Thymus (tissue), 11 donors: ENCODE measurements around the gene GLS2. TPM values are rescaled to one million over a fixed set of nuclear protein-coding genes. Genes with fewer than 3 reads are reported as not detected.
A peak's percentile ranks its signal among the peaks of the same experiment; 100 is the strongest.
"Not testable (repeated sequence)": the region's sequence is repeated elsewhere in the genome, so short reads cannot be mapped to it uniquely, and the experiment has no call there.

Source experiments
- DNase-seq, 9 donors: peaks; one replicate each; pipeline ENCODE4 v3.0.0-alpha.2; 2013; ENCODE audit warnings: low spot score in 9 of 9, low read depth in 6 of 9, missing footprints in 1 of 9
- H3K27ac ChIP-seq, 2 donors: one replicate each; pipeline ENCODE4 v1.5.1; 2013; ENCODE audit warnings: control low read depth in 1 of 2, low read depth in 1 of 2, low read length in 1 of 2, mild to moderate bottlenecking in 1 of 2, moderate library complexity in 1 of 2
- H3K27me3 ChIP-seq, 2 donors: one replicate each; pipeline ENCODE4 v1.5.1; 2013; ENCODE audit warnings: low read length in 1 of 2; ENCODE audit not compliant: control insufficient read depth in 2 of 2, insufficient read depth in 1 of 2
- H3K36me3 ChIP-seq, 2 donors: one replicate each; pipeline ENCODE4 v1.5.1; 2013; ENCODE audit warnings: low read length in 1 of 2, mild to moderate bottlenecking in 1 of 2, moderate library complexity in 1 of 2; ENCODE audit not compliant: control insufficient read depth in 2 of 2, insufficient read depth in 2 of 2
- H3K4me1 ChIP-seq, 2 donors: one replicate each; pipeline ENCODE4 v1.5.1; 2013; ENCODE audit warnings: low read length in 2 of 2; ENCODE audit not compliant: control insufficient read depth in 2 of 2, insufficient read depth in 2 of 2
- H3K4me3 ChIP-seq, 2 donors: one replicate each; pipeline ENCODE4 v1.5.1; 2013; ENCODE audit warnings: low read length in 2 of 2, control low read depth in 1 of 2, mild to moderate bottlenecking in 1 of 2
- H3K9me3 ChIP-seq, 2 donors: one replicate each; pipeline ENCODE4 v1.5.1; 2013; ENCODE audit warnings: low read length in 1 of 2, mild to moderate bottlenecking in 1 of 2; ENCODE audit not compliant: control insufficient read depth in 2 of 2, insufficient read depth in 1 of 2
- WGBS: extraction: QIAGEN DNeasy Blood & Tissue Kit; methylation state at CpG from one replicate; pipeline ENCODE4 v1.1.7; 2013; 5-methylcytosine and 5-hydroxymethylcytosine counted together
- polyA plus RNA-seq: library from polyadenylated mRNA; stranded (reverse); fragments of 200-250 nt; gene quantifications from one replicate; pipeline ENCODE4 v1.2.3, GENCODE V29; 2013
- total RNA-seq: library from RNA; stranded (reverse); fragments of 120-200 nt; gene quantifications from one replicate; pipeline ENCODE4 v1.2.4, GENCODE V29; 2013
- donor health status: healthy.

The GLS2 gene
- total and polyA plus RNA-seq, 2 donors: 1.0 to 2.6 TPM

GRCh38 chr12:56457817-56458216 is 30.1 kb downstream of the GLS2 start:
- H3K9me3 ChIP-seq: no peaks in the 10 kb centered on the region
- H3K36me3 ChIP-seq: no peaks in the 10 kb centered on the region
- WGBS: 98% methylated on average over 4 of the region's 4 CpGs
- H3K27me3 ChIP-seq: no peaks in the 10 kb centered on the region
- H3K4me3 ChIP-seq: no peak overlapping the region
- no peaks in the 10 kb centered on the region for H3K4me1 ChIP-seq
- H3K27ac ChIP-seq: no peak overlapping the region
- DNase-seq: no peak

- H3K4me3 ChIP-seq: no peak within 1 kb of the TSS
- peaks cover 3 to 9% of the 10 kb centered on the region in 2 donors for H3K4me1 ChIP-seq
- WGBS: 97% methylated on average over 5 of the region's 5 CpGs
- H3K27me3 ChIP-seq: no peaks in the 10 kb centered on the region
- no peaks in the 10 kb centered on the region for H3K36me3 ChIP-seq
- DNase-seq: no peak
- no peak within 1 kb of the TSS for H3K27ac ChIP-seq
- no peaks in the 10 kb centered on the region for H3K9me3 ChIP-seq
Measured at GRCh38 chr12:56454557-56454956, 33.4 kb downstream of the GLS2 start, which contains the start of gene MIP. Gene MIP, minus strand, starts transcription at chr12:56454657. Its CDS starts 44 bp downstream, at chr12:56454613.

- H3K36me3 ChIP-seq: no peaks in the 10 kb centered on the region
- peaks cover 3 to 12% of the 10 kb centered on the region in 2 donors for H3K4me1 ChIP-seq
- WGBS: 73% methylated on average over 5 of the region's 5 CpGs
- H3K9me3 ChIP-seq: no peaks in the 10 kb centered on the region
- H3K4me3 ChIP-seq: no peak overlapping the region
- H3K27ac ChIP-seq: no peak overlapping the region
- H3K27me3 ChIP-seq: no peaks in the 10 kb centered on the region
- no peak for DNase-seq
Measured at GRCh38 chr12:56451147-56451546, 36.8 kb downstream of the GLS2 start.

- WGBS: 94% methylated on average over 3 of the region's 3 CpGs
- H3K4me1 ChIP-seq: peaks cover 3 to 12% of the 10 kb centered on the region in 2 donors
- H3K27ac ChIP-seq: no peak overlapping the region
- H3K27me3 ChIP-seq: no peaks in the 10 kb centered on the region
- DNase-seq: no peak
- H3K4me3 ChIP-seq: no peak overlapping the region
- H3K36me3 ChIP-seq: no peaks in the 10 kb centered on the region
- no peaks in the 10 kb centered on the region for H3K9me3 ChIP-seq
Measured at GRCh38 chr12:56450241-56450640, 37.7 kb downstream of the GLS2 start.

GRCh38 chr12:56449622-56449984 is 38.4 kb downstream of the GLS2 start:
- Histone ChIP-seq H3K27me3 (no peaks in the 10 kb centered on the region), H3K27ac (peak overlapping the region; percentile 33 to 81), H3K4me1 (peaks cover 3 to 12% of the 10 kb centered on the region in 2 donors), H3K4me3 (peak overlapping the region; percentile 85 to 86), H3K9me3 (no peaks in the 10 kb centered on the region), H3K36me3 (peaks cover 0 to 2% of the 10 kb centered on the region in 2 donors)
- WGBS: 35% methylated on average over 5 of the region's 5 CpGs
- DNase-seq: no peak

- under 1% methylated on average over 58 of the region's 58 CpGs for WGBS
- H3K27ac ChIP-seq: peak within 1 kb of the TSS; percentile 67 to 81
- peak; percentile 66 to 93 (median 83) for DNase-seq
- no peaks in the 10 kb centered on the region for H3K27me3 ChIP-seq
- H3K36me3 ChIP-seq: peaks cover 0 to 2% of the 10 kb centered on the region in 2 donors
- no peaks in the 10 kb centered on the region for H3K9me3 ChIP-seq
- H3K4me1 ChIP-seq: peaks cover 3 to 12% of the 10 kb centered on the region in 2 donors
- peak within 1 kb of the TSS; percentile 85 to 86 for H3K4me3 ChIP-seq
Measured at GRCh38 chr12:56448860-56449621, 38.9 kb downstream of the GLS2 start, which contains the start of gene TIMELESS. Gene TIMELESS, minus strand, starts transcription at chr12:56449426. Its CDS starts 15,256 bp downstream, at chr12:56434170.

- WGBS: 95% methylated on average over 2 of the region's 2 CpGs
Measured at GRCh38 chr12:56443208-56443607, 44.8 kb downstream of the GLS2 start.

GRCh38 chr12:56437430-56438176 is 50.4 kb downstream of the GLS2 start:
- no peak overlapping the region for H3K4me3 ChIP-seq
- no peaks in the 10 kb centered on the region for H3K4me1 ChIP-seq
- H3K27ac ChIP-seq: no peak overlapping the region
- DNase-seq: no peak
- peaks cover 7 to 10% of the 10 kb centered on the region in 2 donors for H3K36me3 ChIP-seq
- 97% methylated on average over 11 of the region's 11 CpGs for WGBS
- no peaks in the 10 kb centered on the region for H3K27me3 ChIP-seq
- no peaks in the 10 kb centered on the region for H3K9me3 ChIP-seq

More at GRCh38 chr12:56443208-56443607, 44.8 kb downstream of the GLS2 start:
- not testable (repeated sequence) for DNase-seq, H3K4me3 ChIP-seq, H3K9me3 ChIP-seq, H3K4me1 ChIP-seq, H3K36me3 ChIP-seq, H3K27ac ChIP-seq, H3K27me3 ChIP-seq

- Histone ChIP-seq H3K27me3 (no peaks in the 10 kb centered on the region), H3K36me3 (peaks cover 27% of the 10 kb centered on the region in 2 donors), H3K4me1 (no peaks in the 10 kb centered on the region), H3K27ac (no peak overlapping the region), H3K9me3 (no peaks in the 10 kb centered on the region), H3K4me3 (no peak overlapping the region)
- DNase-seq: no peak
- 98% methylated on average over 6 of the region's 6 CpGs for WGBS
Measured at GRCh38 chr12:56434828-56435227, 53.1 kb downstream of the GLS2 start.
